Epithelial cell of esophagus (primary cell): ENCODE data around the gene ZFHX2.

Experiments used
- DNase-seq: peaks from one replicate; pipeline ENCODE4 v3.0.0; 2010; ENCODE audit warnings: low read depth
- H3K4me3 ChIP-seq: 2 replicates; pipeline ENCODE4 v1.5.1; 2011; ENCODE audit warnings: mild to moderate bottlenecking, low read length, control low read depth
- CTCF ChIP-seq: IDR thresholded peaks from 2 replicates; pipeline ENCODE4 v1.5.1; 2011; ENCODE audit warnings: low read depth, mild to moderate bottlenecking, low read length, control low read depth, inconsistent platforms; ENCODE audit not compliant: insufficient read depth; ENCODE audit errors: missing control alignments

The ZFHX2 gene

GRCh38 chr14:23566112-23566777, 14.7 kb upstream of the ZFHX2 start:
- H3K4me3 ChIP-seq = peak overlapping the region; percentile 90
- TF ChIP-seq CTCF = no peak
- DNase-seq = no peak

- DNase-seq = no peak
- no peak for TF ChIP-seq CTCF
- H3K4me3 ChIP-seq = no peak overlapping the region
Measured at GRCh38 chr14:23565626-23566025, 14.1 kb upstream of the ZFHX2 start.

GRCh38 chr14:23564876-23565275, 13.3 kb upstream of the ZFHX2 start:
- no peak overlapping the region for H3K4me3 ChIP-seq
- no peak for DNase-seq
- no peak for TF ChIP-seq CTCF

- DNase-seq = no peak
Measured at GRCh38 chr14:23564181-23564812, 12.7 kb upstream of the ZFHX2 start.

GRCh38 chr14:23563473-23564180, 12.1 kb upstream of the ZFHX2 start:
- DNase-seq = no peak
- no peak for TF ChIP-seq CTCF

More at GRCh38 chr14:23564181-23564812, 12.7 kb upstream of the ZFHX2 start:
- H3K4me3 ChIP-seq = no peak overlapping the region
- no peak for TF ChIP-seq CTCF

GRCh38 chr14:23562822-23563472, 11.4 kb upstream of the ZFHX2 start:
- TF ChIP-seq CTCF = peak; percentile 96
- peak; percentile 49 for DNase-seq
- no peak overlapping the region for H3K4me3 ChIP-seq

More at GRCh38 chr14:23563473-23564180, 12.1 kb upstream of the ZFHX2 start:
- H3K4me3 ChIP-seq = no peak overlapping the region
